Panc1 (cell line): Measurements from ENCODE around the gene COA5. TPM values are rescaled to one million over a fixed set of nuclear protein-coding genes. Genes with fewer than 3 reads are reported as not detected.

Experiments used
- ATAC-seq: fragments of 200-7000 bp; cut with Tn5 transposase; 2 replicates; pipeline ENCODE4 v1.9.1; 2020; ENCODE audit warnings: mild to moderate bottlenecking, moderate library complexity
- BruUV-seq: library from RNA; stranded (reverse); fragments of 400-500 nt; replicated peaks from 2 replicates; lab custom pipeline; 2021; lab: Mats Ljungman, UMichigan
- CTCF ChIA-PET: fragments of 300-600 bp; sonication (Branson Sonifier 250); formaldehyde crosslinking; loops from one replicate; lab custom pipeline; 2022; ENCODE audit warnings: antibody characterized with exemption; lab: Charles Lee
- POLR2A ChIA-PET: fragments of 300-600 bp; sonication (Branson Sonifier 250); formaldehyde crosslinking; loops from one replicate; lab custom pipeline; 2022; ENCODE audit warnings: antibody characterized with exemption; lab: Charles Lee
- DNase-seq: peaks from one replicate; pipeline ENCODE4 v3.0.0-alpha.2; 2010; ENCODE audit warnings: low read depth, low spot score
- H3K27ac ChIP-seq: 2 replicates; pipeline ENCODE4 v1.5.1; 2011; ENCODE audit warnings: mild to moderate bottlenecking, low read length, inconsistent platforms
- H3K27me3 ChIP-seq: fragments of 200-500 bp; sonication (Bioruptor generic); 2 replicates; pipeline ENCODE4 v1.6.0; 2014; ENCODE audit warnings: low read length, inconsistent platforms; ENCODE audit not compliant: control insufficient read depth, insufficient read depth
- H3K36me3 ChIP-seq: fragments of 200-500 bp; sonication (Bioruptor generic); 2 replicates; pipeline ENCODE4 v1.5.1; 2014; ENCODE audit warnings: inconsistent platforms, mild to moderate bottlenecking, low read length, moderate library complexity; ENCODE audit not compliant: control insufficient read depth, insufficient read depth
- H3K4me1 ChIP-seq: 2 replicates; pipeline ENCODE4 v1.5.1; 2011; ENCODE audit warnings: inconsistent platforms, mild to moderate bottlenecking, low read length, moderate library complexity; ENCODE audit not compliant: control insufficient read depth, insufficient read depth
- H3K4me3 ChIP-seq, 2 experiments: 2 replicates each; pipeline ENCODE4 v1.5.1; 2011 to 2012; ENCODE audit warnings: low read depth in 2 of 2, low read length in 2 of 2, mild to moderate bottlenecking in 2 of 2, inconsistent platforms in 1 of 2, moderate library complexity in 1 of 2
- H3K9me3 ChIP-seq: fragments of 200-500 bp; sonication (Bioruptor generic); 2 replicates; pipeline ENCODE4 v1.5.1; 2014; ENCODE audit warnings: low read depth, mild to moderate bottlenecking, inconsistent platforms, low read length, moderate library complexity; ENCODE audit not compliant: control insufficient read depth, insufficient read depth
- POLR2AphosphoS5 ChIP-seq: IDR thresholded peaks from 2 replicates; pipeline ENCODE4 v1.6.1; 2012; ENCODE audit warnings: mild to moderate bottlenecking, low read depth, low read length, moderate library complexity
- SIN3A ChIP-seq: IDR thresholded peaks from 2 replicates; pipeline ENCODE4 v1.6.1; 2012; ENCODE audit warnings: low read depth, mild to moderate bottlenecking, low read length, moderate library complexity, borderline replicate concordance; ENCODE audit not compliant: insufficient read depth
- TCF7L2 ChIP-seq: IDR thresholded peaks from 2 replicates; pipeline ENCODE4 v1.6.1; 2011; ENCODE audit warnings: mild to moderate bottlenecking, low read depth, low read length, inconsistent platforms
- in situ Hi-C: cut with HindIII; loops from 2 replicates; pipeline ENCODE4 v1.10.0; 2016; ENCODE audit warnings: low sequenced_read_pairs, low pct_unique_long_range_greater_than_20kb
- intact Hi-C: fragments of 100-400 bp; cut with micrococcal nuclease; formaldehyde crosslinking; loops from one replicate; pipeline ENCODE4 v1.10.0; 2022; ENCODE audit not compliant: unreplicated experiment
- total RNA-seq: library from RNA; stranded (reverse); gene quantifications from one replicate; pipeline ENCODE4 v1.2.1, GENCODE V29; 2021; ENCODE audit not compliant: unreplicated experiment
- TF ChIP-seq, protein P1 (sequence below), 2 experiments: IDR thresholded peaks; 2 replicates each; pipeline ENCODE4 v1.6.1; 2011 to 2012; ENCODE audit warnings: low read depth in 2 of 2, control low read depth in 1 of 2, low read length in 1 of 2, mild to moderate bottlenecking in 1 of 2, moderate library complexity in 1 of 2; ENCODE audit not compliant: insufficient read depth in 1 of 2
- TF ChIP-seq, protein P2 (sequence below): fragments of 450-650 bp; IDR thresholded peaks from 2 replicates; pipeline ENCODE4 v1.5.1; 2017; ENCODE audit warnings: mild to moderate bottlenecking

COA5 gene
- total RNA-seq, 1 experiment from 2014 or later, result 20.6 TPM

DNA sequence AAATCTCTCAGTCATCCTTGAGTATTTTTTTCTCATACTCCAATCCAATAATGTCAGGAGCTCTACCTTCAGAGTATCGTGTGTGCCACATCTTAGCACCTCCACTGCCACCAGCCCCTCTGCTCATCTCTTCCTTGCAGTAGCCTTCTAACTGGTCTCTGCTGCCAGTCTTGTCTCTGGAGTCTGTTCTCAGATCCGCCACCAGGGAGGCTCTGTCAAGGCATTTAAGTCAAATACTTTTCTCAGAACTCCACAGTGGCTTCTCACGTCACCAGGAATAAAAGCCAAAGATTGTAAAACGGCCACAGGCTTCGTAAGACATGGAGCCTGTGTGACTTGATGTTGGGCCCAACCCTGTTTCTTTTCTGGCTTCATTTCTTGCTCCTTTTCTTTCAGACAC lies 7.2 kb upstream of the COA5 start:
- POLR2A ChIA-PET, result no interaction called here
- TF ChIP-seq, protein P1, sequence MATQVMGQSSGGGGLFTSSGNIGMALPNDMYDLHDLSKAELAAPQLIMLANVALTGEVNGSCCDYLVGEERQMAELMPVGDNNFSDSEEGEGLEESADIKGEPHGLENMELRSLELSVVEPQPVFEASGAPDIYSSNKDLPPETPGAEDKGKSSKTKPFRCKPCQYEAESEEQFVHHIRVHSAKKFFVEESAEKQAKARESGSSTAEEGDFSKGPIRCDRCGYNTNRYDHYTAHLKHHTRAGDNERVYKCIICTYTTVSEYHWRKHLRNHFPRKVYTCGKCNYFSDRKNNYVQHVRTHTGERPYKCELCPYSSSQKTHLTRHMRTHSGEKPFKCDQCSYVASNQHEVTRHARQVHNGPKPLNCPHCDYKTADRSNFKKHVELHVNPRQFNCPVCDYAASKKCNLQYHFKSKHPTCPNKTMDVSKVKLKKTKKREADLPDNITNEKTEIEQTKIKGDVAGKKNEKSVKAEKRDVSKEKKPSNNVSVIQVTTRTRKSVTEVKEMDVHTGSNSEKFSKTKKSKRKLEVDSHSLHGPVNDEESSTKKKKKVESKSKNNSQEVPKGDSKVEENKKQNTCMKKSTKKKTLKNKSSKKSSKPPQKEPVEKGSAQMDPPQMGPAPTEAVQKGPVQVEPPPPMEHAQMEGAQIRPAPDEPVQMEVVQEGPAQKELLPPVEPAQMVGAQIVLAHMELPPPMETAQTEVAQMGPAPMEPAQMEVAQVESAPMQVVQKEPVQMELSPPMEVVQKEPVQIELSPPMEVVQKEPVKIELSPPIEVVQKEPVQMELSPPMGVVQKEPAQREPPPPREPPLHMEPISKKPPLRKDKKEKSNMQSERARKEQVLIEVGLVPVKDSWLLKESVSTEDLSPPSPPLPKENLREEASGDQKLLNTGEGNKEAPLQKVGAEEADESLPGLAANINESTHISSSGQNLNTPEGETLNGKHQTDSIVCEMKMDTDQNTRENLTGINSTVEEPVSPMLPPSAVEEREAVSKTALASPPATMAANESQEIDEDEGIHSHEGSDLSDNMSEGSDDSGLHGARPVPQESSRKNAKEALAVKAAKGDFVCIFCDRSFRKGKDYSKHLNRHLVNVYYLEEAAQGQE (IDR thresholded peaks at IDR 0.05; ENCODE audit: insufficient read depth in 1 of 2, low read depth in 2 of 2, low read length in 1 of 2), result no peak
- no peak for TF ChIP-seq POLR2AphosphoS5
- TF ChIP-seq SIN3A, result no peak
- TF ChIP-seq, protein P2, sequence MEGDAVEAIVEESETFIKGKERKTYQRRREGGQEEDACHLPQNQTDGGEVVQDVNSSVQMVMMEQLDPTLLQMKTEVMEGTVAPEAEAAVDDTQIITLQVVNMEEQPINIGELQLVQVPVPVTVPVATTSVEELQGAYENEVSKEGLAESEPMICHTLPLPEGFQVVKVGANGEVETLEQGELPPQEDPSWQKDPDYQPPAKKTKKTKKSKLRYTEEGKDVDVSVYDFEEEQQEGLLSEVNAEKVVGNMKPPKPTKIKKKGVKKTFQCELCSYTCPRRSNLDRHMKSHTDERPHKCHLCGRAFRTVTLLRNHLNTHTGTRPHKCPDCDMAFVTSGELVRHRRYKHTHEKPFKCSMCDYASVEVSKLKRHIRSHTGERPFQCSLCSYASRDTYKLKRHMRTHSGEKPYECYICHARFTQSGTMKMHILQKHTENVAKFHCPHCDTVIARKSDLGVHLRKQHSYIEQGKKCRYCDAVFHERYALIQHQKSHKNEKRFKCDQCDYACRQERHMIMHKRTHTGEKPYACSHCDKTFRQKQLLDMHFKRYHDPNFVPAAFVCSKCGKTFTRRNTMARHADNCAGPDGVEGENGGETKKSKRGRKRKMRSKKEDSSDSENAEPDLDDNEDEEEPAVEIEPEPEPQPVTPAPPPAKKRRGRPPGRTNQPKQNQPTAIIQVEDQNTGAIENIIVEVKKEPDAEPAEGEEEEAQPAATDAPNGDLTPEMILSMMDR, result no peak; the same call in 1 of the 2 replicates
- no peak for TF ChIP-seq TCF7L2
- in situ Hi-C loops, result no loop called here
- peaks cover 2% of the 10 kb centered on the region for H3K4me1 ChIP-seq
- H3K9me3 ChIP-seq, result no peaks in the 10 kb centered on the region
- intact Hi-C loops, result no loop called here
- no peak overlapping the region for H3K27ac ChIP-seq
- DNase-seq (no peak), ATAC-seq (peak; percentile 66; the same call in 1 of the 2 replicates)
- peaks cover 27% of the 10 kb centered on the region for H3K36me3 ChIP-seq
- H3K4me3 ChIP-seq, result no peak overlapping the region
- BruUV-seq, result no TSS peak
- CTCF ChIA-PET, result no interaction called here
- no peaks in the 10 kb centered on the region for H3K27me3 ChIP-seq

DNA sequence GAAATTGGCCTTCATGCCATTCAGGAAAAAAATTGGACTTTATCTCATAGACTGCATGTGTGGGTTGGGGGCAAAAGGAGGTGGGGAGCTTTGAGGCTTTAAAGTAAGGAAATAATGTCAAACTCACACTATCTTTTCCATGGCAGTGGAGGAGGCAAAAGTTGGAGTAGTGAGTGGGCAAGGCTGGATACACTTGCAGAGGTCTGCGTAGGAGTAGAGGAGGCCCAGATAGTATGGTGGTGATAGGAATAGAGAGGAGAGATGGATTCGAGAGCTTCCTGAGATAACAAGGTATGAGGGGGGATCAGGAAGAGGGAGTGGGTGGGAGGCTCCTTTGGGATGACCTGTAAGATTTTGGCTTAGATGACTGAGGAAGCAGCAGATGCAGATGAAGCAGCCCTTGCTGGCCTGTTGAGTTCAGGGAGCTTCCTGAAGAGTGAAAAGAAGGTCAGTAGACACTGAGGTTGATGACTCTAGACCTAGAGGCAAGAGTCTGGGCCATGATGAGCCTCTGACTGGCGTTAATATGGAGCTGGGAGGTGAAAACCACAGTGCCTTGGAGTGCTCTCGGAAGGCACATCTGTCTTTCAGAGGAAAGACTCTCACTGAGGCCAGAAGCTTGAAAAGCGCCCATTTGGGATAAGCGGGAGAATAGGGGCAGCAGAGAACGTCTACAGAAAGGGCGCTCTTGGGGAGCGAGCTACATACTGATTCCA lies 5.9 kb upstream of the COA5 start:
- ChIA-PET POLR2A (no interaction called here), CTCF (interaction anchor here (0.7 kb wide), 1 partner anchor 15 kb away, joined by 4 read pairs; no protein-coding TSS in a partner anchor)
- Histone ChIP-seq H3K36me3 (peaks cover 27% of the 10 kb centered on the region), H3K27ac (no peak overlapping the region), H3K27me3 (no peaks in the 10 kb centered on the region), H3K4me3 (no peak overlapping the region), H3K4me1 (peaks cover 13% of the 10 kb centered on the region), H3K9me3 (no peaks in the 10 kb centered on the region)
- intact Hi-C loops, result no loop called here
- TF ChIP-seq POLR2AphosphoS5, result no peak
- no peak for TF ChIP-seq TCF7L2
- TF ChIP-seq, protein P2, result no peak
- TF ChIP-seq, protein P1 (IDR thresholded peaks at IDR 0.05; ENCODE audit: insufficient read depth in 1 of 2, low read depth in 2 of 2, low read length in 1 of 2), result no peak
- TF ChIP-seq SIN3A, result no peak
- ATAC-seq (no peak), DNase-seq (no peak)
- in situ Hi-C loops, result no loop called here
- BruUV-seq, result no TSS peak
